OCI-LY7 (cell line): ENCODE results near the gene KCNJ2.

Experiments
- CTCF ChIP-seq: fragments of 200-600 bp; sonication (generic); conservative IDR thresholded peaks from 2 replicates; pipeline ENCODE4 v1.5.1; 2014; ENCODE audit warnings: mild to moderate bottlenecking, antibody characterized with exemption, low read length, moderate library complexity, mixed read lengths
- EZH2phosphoT487 ChIP-seq: fragments of 200-600 bp; sonication (generic); IDR thresholded peaks from 2 replicates; pipeline ENCODE4 v1.6.1; 2018; ENCODE audit warnings: low read depth, borderline replicate concordance, mild to moderate bottlenecking, mixed run types, antibody characterized with exemption, low read length, moderate library complexity, mixed read lengths

GRCh38 chr17:70158591-70158990, 10.7 kb upstream of the KCNJ2 start:
- TF ChIP-seq EZH2phosphoT487, result no peak
- TF ChIP-seq CTCF, result no peak
